Iris pigment epithelial cell (primary cell): Measurements from ENCODE around the gene SEL1L2.
A peak's percentile ranks its signal among the peaks of the same experiment; 100 is the strongest.
"Not testable (repeated sequence)": the region's sequence is repeated elsewhere in the genome, so short reads cannot be mapped to it uniquely, and the experiment has no call there.

Experiments used
- DNase-seq: peaks from one replicate; pipeline ENCODE4 v3.0.0-alpha.2; 2011; ENCODE audit warnings: low read depth

Gene SEL1L2

GRCh38 chr20:13990465-13990864 lies at the start of gene SEL1L2:
Gene SEL1L2 (minus strand): TSS chr20:13990614. CDS start chr20:13990534, 80 bp downstream.
- DNase-seq, result no peak

DNA sequence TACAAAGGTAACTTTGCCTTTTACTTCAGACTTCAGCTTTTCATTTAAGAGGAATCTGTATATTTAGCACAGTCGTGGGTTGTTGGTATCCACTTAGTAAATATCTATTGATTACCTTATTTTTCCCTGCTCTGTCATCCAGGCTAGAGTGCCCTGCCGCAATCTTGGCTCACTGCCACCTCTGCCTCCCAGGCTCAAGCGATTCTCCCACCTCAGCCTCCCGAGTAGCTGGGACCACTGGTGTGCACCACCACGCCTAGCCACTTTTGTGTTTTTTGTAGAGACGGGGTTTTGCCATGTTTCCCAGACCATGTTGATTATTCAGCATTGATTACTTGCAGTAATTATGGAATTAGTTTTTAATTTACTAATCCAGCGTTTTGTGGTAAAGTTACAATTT lies 46.2 kb upstream of the SEL1L2 start:
- DNase-seq, result no peak

- DNase-seq, result no peak
Observed at GRCh38 chr20:14033310-14033709, 42.9 kb upstream of the SEL1L2 start.

GRCh38 chr20:14030991-14031390 lies 40.6 kb upstream of the SEL1L2 start:
- no peak for DNase-seq

DNA sequence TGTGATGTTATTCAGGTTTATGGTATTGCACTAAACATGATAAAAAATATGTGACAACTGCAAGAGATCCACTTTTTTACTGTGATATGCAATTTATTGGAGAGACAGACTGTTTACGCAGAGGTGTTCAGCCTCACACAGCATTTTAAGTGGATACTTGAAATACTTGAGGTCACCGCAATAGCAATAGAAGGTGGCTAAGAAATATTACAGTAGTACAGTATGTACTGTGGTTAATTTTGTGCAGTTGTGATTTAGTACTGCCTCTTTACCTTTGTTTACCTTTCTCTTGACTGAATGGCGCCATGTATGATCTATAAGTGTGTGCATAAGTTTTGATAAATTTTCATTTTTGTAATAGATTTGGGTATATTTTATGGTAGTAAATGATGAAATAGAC lies 22.3 kb upstream of the SEL1L2 start:
- no peak for DNase-seq

GRCh38 chr20:14009208-14009607 lies 18.8 kb upstream of the SEL1L2 start:
- DNase-seq, result no peak

- no peak for DNase-seq
Observed at GRCh38 chr20:14005996-14006395, 15.6 kb upstream of the SEL1L2 start.

DNA sequence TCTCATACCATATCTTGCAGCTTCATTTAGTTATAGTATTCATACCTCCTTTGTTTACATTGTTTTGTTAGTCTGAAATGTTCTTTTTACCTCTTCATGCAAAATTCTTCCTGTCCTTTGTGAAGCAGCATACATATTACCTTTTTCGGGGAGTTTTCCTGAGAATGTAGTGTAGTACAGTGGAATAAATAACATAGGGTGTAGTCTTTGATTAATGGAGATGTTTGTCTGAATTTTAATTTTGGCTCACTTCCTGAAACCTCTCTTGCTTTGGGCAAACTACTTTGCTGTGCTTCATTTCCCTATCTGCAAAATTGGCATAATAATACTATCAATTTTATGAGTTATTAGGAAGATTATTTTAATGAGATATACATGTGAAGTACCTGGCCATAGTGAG lies 10.5 kb upstream of the SEL1L2 start:
- DNase-seq, result no peak

DNA sequence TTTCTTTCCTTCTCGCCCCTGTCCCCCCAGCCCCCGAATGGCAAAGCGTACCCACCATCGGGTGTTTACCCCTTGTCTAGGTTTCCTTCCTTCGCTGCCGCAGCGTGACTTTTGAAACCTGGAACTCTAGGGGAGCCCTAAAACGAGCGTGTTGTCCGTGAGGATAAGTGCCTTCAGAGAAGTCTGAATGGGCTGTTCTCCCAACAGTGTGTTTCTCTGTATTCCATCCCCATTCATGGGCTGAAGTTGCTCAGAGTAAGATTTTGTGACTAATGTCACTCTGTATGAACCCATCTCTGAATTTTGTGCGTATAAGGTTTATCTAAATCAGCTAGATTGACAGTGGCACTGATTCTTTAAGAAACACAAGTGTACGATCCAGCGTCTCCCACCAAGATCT lies 5.9 kb upstream of the SEL1L2 start:
- no peak for DNase-seq

- DNase-seq, result no peak
Observed at GRCh38 chr20:13995841-13996240, 5.4 kb upstream of the SEL1L2 start.

GRCh38 chr20:13995086-13995665 lies 4.8 kb upstream of the SEL1L2 start, which contains the start of gene MACROD2:
Gene MACROD2 (plus strand): TSS chr20:13995516.
- DNase-seq, result peak; percentile 81

DNA sequence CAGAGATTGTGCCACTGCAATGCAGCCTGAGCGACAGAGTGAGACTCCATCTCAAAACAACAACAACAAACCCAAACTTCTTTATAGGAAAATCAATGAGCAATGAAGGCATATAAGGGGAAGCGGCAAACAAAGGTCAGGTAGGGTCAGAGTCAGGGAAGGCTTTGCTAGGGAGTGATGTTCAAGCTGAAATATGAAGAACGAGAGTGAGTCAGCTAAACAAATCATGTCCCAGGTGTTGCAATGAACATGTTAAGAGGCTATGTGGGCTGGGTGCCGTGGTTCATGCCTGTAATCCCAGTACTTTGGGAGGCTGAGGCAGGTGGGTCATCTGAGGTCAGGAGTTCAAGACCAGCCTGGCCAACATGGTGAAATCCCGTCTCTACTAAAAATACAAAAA lies 1.5 kb upstream of the SEL1L2 start:
- not testable (repeated sequence) for DNase-seq

DNA sequence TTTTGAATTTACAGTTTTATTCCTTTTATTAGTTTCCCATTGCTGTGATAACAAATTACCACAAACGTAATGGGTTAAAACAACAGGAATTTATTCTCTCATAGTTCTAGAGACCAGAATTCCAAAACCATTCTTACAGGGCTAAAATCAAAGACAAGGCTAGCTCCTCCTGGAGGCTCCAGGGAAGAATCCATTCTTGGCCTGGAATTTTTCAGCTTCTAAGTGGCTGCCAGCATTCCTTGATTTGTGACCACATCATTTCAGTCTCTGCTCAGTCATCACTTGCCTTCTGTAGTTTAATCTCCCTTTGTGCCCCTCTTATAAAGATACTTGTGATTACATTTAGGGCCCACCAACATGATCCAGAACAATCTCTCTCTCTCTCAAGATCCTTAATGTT lies 897 bp upstream of the SEL1L2 start:
- no peak for DNase-seq

DNA sequence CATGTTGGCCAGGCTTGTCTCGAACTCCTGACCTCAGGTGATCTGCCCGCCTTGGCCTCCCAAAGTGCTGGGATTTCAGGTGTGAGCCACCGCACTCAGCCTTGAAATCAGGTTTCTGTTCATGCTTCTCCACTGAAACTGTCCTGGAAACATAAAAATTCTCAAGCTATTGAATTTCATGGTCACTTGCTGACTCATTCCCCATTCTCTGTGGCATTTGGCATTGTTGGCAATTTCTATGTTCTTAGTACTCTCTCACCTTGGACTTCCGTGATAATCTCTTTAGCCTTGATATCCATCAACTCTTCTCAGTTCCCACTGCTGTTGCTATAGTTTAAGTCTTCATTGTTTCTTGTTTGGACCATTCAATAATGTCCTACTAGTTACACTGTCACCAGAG lies 6.2 kb downstream of the SEL1L2 start:
- no peak for DNase-seq

- DNase-seq, result no peak
Observed at GRCh38 chr20:13960525-13960924, 29.9 kb downstream of the SEL1L2 start.

GRCh38 chr20:13960119-13960518 lies 30.3 kb downstream of the SEL1L2 start:
- DNase-seq, result no peak

DNA sequence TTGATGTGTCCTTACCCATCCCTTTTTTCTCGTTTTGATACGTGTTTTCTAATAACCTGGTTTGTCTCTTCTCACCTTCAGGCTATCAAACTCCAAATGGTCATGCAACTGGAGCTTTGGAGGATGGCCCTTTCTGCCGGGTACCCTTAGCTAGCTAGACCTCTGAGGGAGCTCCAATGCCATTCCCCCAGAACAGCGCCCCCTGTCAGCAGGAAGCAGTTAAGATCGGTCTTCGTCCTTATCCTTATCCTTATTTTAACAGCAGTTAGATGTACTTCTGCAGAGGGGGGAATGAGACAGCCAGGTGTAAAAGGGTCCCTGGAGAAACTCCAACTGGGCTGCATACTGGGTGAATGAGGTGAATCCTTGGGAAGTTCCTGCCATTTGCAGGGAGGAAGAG lies 37.2 kb downstream of the SEL1L2 start:
- no peak for DNase-seq

DNA sequence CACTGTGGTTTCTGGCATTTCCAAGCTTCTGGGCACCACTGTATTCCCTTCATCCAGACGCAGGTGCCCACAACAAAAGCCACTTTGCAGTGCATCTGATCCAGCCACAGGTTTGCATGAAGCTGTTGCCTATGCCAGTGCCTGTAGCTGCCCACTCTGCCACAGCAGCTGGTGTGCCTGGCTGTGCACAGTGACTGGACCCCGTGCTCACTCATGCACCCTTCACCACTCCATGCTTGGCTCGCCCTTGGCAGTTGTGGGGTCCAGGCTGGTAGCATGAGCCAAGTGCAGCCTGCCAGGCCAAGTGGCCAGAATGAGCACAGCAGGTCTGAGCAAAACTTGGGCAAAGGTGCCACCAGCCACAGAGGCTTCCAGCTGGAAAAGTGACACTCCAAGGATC lies 42.7 kb downstream of the SEL1L2 start:
- no peak for DNase-seq

DNA sequence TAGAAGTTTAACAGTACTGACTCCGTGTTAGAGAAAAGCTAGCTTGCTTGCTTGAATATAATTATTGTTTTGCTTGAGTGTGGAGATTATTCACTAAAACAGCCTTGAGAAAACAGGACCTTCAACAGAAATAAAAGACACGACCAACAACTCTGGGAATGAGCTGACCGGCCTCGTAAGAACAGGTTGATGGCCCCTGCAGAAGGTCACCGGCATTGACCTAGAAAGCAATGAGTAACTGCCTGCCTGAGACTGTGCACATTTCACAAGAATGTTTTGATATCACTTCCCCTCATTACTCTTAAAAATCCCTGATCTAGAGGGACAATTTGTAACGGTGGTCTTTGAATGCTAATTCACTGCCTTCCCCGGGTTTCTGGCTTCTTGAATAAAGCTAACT lies 49.4 kb downstream of the SEL1L2 start:
- no peak for DNase-seq

GRCh38 chr20:13936781-13937576 lies 53.4 kb downstream of the SEL1L2 start:
- DNase-seq, result no peak

DNA sequence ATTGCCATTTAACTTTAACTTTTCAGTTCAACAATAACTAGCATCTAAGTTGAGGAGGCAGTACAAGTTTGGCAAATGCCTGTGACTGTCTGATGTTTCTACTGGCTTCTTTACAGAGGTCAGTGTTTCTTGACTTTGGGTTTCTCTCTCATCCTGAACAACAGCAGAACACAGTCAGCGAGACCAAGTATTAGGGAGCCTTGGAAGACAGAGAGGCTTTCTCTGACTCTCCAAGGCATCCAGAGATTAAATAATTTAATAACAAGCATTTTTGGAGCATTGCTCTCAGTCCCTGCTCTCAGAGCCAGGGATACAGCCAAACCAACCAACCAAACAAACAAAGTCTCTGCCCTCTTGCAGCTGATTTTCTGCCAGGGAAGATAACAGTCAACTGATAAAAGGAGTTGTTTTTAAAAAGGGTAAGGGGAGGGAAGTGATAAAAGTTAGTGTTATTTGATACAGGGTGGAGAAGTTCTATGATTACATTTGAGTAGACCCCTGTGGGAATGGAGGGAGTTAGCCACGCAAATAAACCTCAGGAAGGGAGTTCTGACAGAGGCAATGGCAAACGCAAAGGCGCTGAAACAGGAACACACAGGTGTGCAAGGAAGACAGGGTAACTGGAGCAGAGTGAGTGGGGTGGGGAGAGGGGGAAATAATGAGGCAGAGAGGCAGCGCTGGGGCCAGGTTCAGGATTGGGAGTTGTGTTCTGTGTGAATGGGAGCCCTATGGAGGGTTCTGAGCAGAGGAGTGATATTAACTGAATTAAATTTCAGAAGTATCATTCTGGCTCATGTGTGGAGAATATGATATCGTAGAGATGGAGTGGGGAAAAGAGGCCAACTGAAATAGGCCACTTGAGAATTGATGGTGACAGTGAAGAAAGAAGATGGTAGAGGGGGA lies 55.2 kb downstream of the SEL1L2 start:
- DNase-seq, result no peak

GRCh38 chr20:13930281-13930680 lies 60.1 kb downstream of the SEL1L2 start:
- no peak for DNase-seq

DNA sequence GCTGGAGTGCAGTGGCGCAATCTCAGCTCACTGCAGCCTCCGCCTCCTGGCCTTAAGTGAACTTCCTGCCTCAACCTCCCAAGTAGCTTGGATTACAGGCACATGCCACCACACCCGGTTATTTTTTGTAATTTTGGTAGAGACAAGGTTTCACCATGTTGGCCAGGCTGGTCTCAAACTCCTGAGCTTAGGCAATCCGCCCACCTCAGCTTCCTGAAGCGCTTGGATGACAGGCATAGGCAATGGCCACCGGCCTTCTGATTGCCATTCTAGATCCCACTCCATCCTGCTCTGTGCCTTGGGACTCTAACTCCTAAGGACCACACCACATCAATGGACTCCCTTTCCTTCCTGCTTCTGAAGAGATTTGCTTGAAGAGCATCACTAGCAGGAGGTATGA lies 60.6 kb downstream of the SEL1L2 start:
- no peak for DNase-seq
